ENCODE data around the gene OPN1SW.

GRCh38 chr7:128744366-128744905, 31.2 kb downstream of the OPN1SW start:
- TF ChIP-seq CTCF (IDR thresholded peaks at IDR 0.05; ENCODE audit: low read length) (no peak), EZH2 (IDR thresholded peaks at IDR 0.05; ENCODE audit: borderline replicate concordance, low read length) (no peak)

Measured in OCI-LY1 (cell line).